ENCODE measurements around the gene CUX1. TPM values are rescaled to one million over a fixed set of nuclear protein-coding genes. Genes with fewer than 3 reads are reported as not detected.

Gene CUX1
- total RNA-seq, 2 donors from 2014 or later, result 42.0 to 47.5 TPM

DNA sequence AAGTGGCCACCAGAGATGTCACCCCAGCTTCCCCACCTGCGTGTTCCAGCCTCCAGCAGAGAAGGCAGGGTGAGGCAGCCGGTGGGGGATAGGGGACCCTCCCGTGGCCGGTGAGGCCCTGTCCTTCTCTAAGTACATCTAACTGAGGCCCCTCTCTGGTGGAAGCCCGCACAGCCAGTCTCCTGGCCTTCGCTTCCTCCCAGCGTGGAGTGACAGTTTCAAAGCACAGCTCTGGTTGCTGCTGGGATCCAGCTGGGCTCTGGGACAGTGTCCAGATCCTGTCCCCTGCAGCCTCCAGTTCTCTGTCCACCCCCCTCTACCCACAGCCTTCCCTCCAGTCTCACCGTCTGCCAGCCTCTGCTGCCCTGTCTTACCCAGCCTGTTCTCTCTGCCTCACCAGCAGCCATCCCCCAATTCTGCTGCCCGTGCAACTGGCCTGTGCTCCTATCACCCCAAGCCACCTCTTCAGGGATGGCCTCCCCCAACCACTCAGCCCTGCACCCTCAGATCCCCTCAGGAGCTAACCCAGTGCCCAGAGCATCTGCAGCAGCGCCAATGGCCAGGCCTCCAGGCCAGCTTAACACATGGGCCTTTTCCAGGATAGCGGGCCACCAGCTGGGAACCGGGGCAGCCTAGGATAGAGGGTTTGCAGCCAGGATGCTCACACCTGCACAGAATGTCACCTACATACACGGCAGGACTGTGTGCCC is 452.9 kb downstream of the CUX1 start:
- 71 to 84% methylated on average over 7 to 13 of the region's 13 CpGs for WGBS, 2 donors
- no peak for ATAC-seq
- Histone ChIP-seq H3K27me3 (no peaks in the 10 kb centered on the region), H3K9me3 (no peaks in the 10 kb centered on the region), H3K36me3 (replicated peaks in 1 of 2; ENCODE audit: insufficient read depth in 1 of 2, low read depth in 2 of 2) (no peaks in the 10 kb centered on the region), H3K4me3 (no peak overlapping the region), H3K27ac (no peak overlapping the region), H3K4me1 (no peaks in the 10 kb centered on the region)
- DNase-seq, result no peak
- no peak for TF ChIP-seq POLR2A (IDR thresholded peaks at IDR 0.05)
- TF ChIP-seq, protein P1, sequence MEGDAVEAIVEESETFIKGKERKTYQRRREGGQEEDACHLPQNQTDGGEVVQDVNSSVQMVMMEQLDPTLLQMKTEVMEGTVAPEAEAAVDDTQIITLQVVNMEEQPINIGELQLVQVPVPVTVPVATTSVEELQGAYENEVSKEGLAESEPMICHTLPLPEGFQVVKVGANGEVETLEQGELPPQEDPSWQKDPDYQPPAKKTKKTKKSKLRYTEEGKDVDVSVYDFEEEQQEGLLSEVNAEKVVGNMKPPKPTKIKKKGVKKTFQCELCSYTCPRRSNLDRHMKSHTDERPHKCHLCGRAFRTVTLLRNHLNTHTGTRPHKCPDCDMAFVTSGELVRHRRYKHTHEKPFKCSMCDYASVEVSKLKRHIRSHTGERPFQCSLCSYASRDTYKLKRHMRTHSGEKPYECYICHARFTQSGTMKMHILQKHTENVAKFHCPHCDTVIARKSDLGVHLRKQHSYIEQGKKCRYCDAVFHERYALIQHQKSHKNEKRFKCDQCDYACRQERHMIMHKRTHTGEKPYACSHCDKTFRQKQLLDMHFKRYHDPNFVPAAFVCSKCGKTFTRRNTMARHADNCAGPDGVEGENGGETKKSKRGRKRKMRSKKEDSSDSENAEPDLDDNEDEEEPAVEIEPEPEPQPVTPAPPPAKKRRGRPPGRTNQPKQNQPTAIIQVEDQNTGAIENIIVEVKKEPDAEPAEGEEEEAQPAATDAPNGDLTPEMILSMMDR (IDR thresholded peaks at IDR 0.05), result no peak
- intact Hi-C loops (cut with DNase I), result loop anchor here (5.0 kb wide), 1 partner anchor 728 kb away; no protein-coding TSS in a partner anchor

DNA sequence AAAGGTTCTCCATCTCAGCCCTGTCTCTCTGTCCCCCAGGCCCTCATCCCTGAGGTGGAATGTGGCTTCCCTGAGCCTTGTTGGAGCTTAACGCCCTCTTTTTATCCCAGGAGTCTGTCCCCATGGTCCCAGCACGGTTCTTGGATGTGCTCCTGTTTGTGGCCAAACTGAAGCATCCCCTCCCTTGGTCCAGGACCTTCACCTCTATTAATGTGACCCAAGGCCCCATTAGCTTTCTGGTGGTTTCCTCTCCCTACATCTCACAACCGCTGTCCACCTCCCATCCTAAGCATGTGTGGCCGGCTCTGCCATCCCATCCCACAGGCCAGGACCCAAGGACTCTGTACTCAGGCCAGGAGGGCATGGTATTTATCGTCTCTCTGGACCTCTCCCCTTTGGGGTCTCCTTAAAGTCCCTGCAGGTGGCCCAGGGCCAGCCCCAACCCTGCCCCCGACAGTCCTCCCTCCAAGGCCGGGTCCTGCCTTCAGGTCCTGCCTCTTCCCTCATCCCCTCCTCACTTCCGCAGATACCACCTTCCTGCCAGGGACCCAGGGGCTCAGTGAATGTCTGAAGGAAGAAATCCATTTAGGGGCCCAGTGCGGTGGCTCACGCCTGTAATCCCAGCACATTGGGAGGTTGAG is 453.9 kb downstream of the CUX1 start:
- ATAC-seq, result no peak
- no peaks in the 10 kb centered on the region for H3K36me3 ChIP-seq (replicated peaks in 1 of 2; ENCODE audit: insufficient read depth in 1 of 2, low read depth in 2 of 2)
- no peaks in the 10 kb centered on the region for H3K9me3 ChIP-seq
- no peak overlapping the region for H3K27ac ChIP-seq
- 90 to 93% methylated on average over 10 of the region's 10 CpGs for WGBS, 2 donors
- TF ChIP-seq, protein P1 (IDR thresholded peaks at IDR 0.05), result no peak
- no peak for TF ChIP-seq POLR2A (IDR thresholded peaks at IDR 0.05)
- intact Hi-C loops (cut with DNase I), result loop anchor here (5.0 kb wide), 1 partner anchor 729 kb away; no protein-coding TSS in a partner anchor
- H3K4me1 ChIP-seq, result no peaks in the 10 kb centered on the region
- DNase-seq, result no peak
- no peak overlapping the region for H3K4me3 ChIP-seq
- H3K27me3 ChIP-seq, result no peaks in the 10 kb centered on the region

DNA sequence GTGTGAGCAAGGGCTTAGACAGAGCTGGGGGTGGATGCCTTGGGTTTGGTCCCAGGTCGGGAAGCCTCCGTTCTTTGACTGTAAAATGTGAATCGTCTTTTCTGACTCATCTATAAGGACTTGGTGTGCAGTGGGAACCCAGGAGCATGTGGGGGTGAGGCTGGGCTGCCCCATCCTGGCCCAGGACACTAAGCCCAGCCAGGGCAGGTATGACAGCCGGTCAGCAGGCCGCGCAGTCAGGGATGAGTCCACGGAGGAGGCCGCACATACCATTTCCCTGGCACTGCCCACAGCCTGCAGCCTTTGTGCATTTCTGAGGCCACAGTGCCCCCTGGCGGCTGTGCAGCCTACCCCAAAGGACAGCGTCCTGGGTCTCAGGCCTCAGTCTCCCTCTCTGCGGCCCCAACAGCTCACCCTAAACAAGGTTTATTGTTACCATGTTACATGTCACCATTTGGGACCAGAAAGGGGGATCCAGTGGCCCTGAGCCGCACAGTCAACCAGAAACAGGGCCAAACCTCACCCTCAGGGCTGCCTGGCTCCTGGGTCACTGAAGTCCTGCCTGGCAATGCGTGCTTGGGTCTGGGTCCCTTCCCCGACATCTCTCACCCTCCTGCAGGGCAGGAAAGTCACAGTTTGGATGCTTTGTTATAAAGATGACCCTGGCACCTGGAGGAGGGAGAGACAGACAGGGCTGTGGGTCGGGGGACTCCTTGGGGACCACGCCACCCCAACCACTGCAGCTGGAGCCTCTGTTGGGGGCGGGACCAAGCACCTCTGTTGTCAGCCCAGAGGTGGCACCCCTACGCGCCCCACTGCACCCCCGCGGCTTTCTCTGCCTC is 454.9 kb downstream of the CUX1 start:
- DNase-seq (peak; percentile 74 to 84 (median 76)), ATAC-seq (peak; percentile 77)
- Histone ChIP-seq H3K27me3 (no peaks in the 10 kb centered on the region), H3K4me1 (no peaks in the 10 kb centered on the region), H3K4me3 (no peak overlapping the region), H3K36me3 (replicated peaks in 1 of 2; ENCODE audit: insufficient read depth in 1 of 2, low read depth in 2 of 2) (no peaks in the 10 kb centered on the region), H3K9me3 (no peaks in the 10 kb centered on the region), H3K27ac (no peak overlapping the region)
- intact Hi-C loops (cut with DNase I), result loop anchor here (5.0 kb wide), 1 partner anchor 730 kb away; no protein-coding TSS in a partner anchor
- 37 to 75% methylated on average over 10 to 21 of the region's 21 CpGs for WGBS, 2 donors
- TF ChIP-seq, protein P1 (IDR thresholded peaks at IDR 0.05), result peak; percentile 77 to 92 (median 86)
- no peak for TF ChIP-seq POLR2A (IDR thresholded peaks at IDR 0.05)

DNA sequence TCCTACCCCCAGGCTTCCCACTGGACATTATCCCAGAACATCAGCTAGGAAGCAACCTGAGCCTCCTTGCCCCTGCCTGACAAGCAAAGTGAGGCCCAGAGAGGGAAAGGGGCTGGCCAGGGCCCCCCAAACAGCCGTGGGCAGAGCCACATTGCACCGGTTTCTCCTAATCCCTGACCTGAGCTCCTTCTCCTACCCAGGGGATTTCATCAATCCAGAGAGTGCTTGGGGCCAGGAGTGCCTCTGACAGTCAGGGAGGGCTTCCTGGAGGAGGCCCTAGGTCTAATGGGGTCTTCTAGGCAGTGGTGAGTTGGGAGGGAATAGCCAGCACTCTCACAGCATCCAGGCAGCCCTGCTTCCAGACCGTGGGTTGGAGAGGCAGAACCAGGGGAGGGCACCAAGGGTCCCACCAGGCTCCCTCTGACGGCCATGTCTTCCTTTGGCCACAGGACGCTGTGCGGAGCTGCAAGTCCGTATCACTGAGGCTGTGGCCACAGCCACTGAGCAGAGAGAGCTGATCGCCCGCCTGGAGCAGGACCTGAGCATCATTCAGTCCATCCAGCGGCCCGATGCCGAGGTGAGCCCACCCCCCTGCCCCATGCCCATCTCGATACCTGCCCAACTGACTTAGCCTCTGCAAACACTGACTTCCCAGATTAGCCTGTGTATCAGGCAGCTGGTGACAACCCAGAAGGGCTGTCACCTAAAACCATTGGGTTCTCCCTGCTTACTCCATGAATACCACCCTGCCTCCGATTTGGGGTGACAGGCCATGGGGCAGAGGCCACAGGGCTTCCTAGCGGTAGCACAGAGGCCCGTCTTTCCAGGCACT is 455.7 kb downstream of the CUX1 start:
- TF ChIP-seq, protein P1 (IDR thresholded peaks at IDR 0.05), result no peak
- no peak for TF ChIP-seq POLR2A (IDR thresholded peaks at IDR 0.05)
- no peaks in the 10 kb centered on the region for H3K9me3 ChIP-seq
- no peaks in the 10 kb centered on the region for H3K27me3 ChIP-seq
- WGBS, 2 donors, result 82 to 86% methylated on average over 5 to 16 of the region's 16 CpGs
- no peaks in the 10 kb centered on the region for H3K36me3 ChIP-seq (replicated peaks in 1 of 2; ENCODE audit: insufficient read depth in 1 of 2, low read depth in 2 of 2)
- ATAC-seq (no peak), DNase-seq (no peak)
- intact Hi-C loops (cut with DNase I), result loop anchor here (5.0 kb wide), 1 partner anchor 731 kb away; no protein-coding TSS in a partner anchor
- no peak overlapping the region for H3K4me3 ChIP-seq
- H3K4me1 ChIP-seq, result no peaks in the 10 kb centered on the region
- no peak overlapping the region for H3K27ac ChIP-seq

All from body of pancreas (tissue), 4 donors.